ENCODE results near the gene EBF3.

DNA sequence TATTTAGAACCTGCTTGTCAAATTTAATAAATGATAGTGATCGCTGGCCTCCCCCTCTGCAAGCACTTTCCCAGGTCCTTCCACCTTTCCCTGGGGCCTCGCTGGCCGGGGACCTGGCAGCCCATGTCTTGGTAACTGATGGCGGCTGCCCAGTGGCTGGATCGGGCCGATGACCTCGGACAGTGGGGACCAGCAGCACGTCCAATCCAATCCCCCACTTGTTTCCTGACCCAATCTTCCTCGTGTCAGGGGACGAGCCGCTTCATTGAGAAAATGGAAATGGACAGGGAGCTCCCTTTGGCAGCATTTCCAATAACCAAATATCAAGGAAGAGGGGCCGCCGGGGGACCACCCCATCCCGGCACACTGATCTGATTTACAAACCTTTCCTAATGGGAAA is 17.2 kb downstream of the EBF3 start:
- TF ChIP-seq CTCF (IDR thresholded peaks at IDR 0.05) (no peak), EP300 (IDR thresholded peaks at IDR 0.05) (no peak)
